Fibroblast of the conjunctiva (primary cell): Measurements from ENCODE around the gene LYL1.

ENCODE experiments used
- DNase-seq: peaks from one replicate; pipeline ENCODE4 v3.0.0-alpha.2; 2010; ENCODE audit warnings: low read depth

The LYL1 gene

DNA sequence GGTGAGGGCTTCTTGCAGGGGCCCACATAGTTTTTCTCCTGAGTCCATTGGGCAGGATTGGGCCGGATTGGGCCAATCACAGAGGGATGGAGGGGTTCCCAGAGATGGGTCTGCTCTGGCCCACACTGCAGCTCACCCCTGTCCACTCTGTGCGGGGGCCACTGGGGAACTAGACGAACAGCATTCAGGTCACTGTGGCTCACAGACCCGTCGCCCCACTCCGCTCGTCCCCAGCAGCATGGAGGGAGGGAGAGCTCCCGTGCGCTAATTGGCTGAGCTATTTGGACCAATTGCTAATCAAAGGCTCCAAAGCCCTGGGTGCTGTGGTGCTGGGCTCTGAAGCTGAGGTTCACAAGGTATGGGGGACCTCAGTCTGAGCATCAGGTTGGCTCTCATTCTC lies 26.7 kb upstream of the LYL1 start:
- no peak for DNase-seq

DNA sequence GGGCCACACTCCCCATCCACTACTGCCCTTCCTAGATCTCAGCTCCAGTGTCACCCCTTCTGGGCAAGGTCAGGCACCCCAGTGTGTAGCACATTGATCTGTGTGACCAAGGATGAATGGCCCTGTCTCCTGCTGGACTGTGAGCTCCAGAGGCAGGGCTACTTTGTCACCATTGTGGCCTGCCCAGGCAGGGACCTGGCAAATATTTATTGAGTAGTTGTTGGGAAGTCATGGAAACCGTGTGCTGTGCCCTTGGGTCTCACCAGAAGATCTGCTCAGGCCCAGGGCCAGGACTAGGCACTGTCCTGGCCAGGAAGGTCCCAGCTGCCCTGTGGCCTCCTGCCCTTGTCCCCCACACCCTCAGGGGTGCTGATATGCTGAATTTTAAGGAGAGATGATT lies 25.9 kb upstream of the LYL1 start:
- no peak for DNase-seq

DNA sequence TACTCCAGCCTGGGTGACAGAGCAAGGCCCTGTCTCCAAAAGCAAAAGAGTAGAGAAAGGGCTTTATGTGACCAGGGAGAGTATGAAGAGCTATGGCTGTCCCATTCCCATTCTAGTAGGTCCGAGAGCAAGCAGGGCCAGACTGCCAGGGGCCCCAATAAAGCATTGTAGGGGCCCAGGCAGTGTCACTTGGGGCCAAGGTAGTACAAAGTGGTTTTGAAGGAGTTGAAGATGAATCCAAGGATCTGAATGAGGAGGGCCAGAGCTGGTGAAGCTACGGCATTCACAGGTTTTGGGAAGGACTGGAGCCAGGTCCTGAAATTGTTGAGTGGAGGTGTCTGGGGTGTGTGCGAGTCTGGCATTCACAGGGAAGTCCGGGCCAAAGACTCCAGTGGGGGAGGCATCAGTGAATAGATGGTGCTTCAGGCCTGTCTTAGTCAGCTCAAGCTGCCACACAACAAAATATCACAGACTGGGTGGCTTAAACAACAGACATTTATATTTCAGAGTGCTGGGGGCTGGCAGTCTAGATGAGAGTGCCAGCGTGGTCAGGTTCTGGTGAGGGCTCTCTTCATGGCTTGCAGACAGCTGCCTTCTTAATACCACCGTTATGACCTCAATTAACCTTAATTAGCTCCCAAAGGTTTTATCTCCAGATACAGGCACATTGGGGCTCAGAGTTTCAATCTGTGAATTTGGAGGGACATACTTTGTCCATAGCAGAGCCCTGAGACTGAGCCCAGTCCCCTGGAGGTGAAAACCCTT lies 25.3 kb upstream of the LYL1 start:
- DNase-seq, result no peak

DNA sequence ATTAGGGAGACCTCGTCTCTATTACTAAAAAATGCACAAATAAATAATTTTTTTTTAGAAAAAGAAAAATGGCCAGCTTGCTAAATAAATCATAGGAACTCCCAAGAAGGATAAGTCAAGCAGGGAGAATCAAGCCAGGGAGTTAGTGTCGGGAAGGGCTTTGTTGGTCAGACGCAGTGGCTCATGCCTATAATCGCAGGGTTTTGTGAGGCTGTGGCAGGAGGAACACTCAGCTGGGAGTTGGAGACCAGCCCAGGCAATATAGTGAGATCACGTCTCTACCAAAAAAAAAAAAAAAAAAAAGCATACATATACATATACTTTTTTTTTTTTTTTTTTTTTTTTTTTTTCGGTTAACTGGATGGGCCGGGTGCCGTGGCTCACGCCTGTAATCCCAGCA lies 24.4 kb upstream of the LYL1 start:
- no peak for DNase-seq

DNA sequence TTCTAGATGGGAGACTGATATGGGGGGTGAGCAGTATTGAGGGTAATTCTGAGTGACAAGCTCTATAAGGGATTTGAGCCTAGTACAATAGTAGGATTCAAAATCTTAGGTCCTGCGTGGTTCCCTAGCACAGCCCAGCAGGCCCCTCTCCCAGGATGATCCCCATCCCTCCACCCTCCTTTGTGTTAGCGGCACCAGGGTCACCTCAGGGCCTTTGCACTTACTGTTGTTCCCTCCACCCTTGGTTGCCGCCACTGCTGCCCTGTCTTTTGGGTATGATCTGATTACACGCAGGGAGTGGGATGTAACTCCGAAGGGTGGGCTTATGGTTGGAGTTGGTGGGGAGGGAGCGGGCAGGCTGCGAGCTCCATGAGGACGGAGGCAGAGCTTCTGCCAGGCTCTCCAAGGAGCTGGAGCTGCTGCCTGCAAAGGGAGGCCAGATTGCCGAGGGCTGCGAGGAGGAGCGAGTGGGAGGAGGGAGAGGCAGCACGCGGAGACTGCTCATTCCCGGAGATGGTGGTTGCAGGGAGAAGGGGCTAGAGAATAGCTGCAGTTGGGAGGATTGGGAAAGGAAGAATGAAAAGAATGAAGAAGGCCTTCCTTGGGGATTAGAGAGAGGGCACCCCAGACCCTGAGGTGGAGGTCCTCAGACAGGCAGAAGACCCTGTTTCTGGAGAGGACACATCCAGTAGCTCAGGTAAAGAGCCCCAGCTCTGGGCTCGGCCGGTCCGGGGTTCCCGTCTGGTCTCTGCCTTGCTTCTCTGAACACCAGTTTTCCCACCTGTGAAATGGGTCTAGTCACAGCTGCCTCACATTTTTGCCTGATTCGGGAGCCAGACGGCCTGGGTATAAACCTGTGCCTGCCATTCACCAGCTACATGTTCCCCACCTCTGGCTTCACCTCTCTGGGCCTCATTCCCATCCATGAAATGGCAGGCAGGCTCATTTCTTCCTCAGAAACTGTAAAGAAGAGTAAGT lies 20.6 kb upstream of the LYL1 start:
- no peak for DNase-seq

DNA sequence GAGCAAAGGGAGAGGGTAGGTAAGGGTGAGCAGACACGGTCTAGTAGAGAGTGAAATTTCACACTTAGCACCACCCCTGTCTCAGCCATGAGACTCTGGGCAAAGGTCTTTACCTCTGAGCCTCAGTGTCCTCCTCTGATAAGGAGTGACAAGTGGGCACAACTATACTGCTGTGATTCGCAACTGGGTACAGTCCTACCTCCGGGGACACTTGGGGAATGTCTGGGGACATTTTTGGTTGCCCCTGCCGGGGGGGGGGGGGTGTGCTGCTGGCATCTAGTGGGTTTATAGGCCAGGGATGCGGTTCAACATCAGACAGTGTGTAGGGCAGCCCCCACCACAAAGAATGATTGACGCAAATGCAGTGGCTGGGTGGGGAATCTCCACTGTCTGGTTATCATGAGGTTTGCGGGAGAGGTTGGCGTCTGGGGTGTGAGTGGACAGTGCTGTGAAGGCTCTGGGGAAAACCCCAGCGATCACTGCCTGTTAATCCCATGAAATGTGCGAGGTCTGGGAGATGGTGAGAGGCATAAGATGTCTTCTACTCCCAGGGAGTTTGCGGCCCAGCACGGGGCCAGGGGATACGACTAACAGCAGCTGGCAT lies 19.7 kb upstream of the LYL1 start:
- DNase-seq, result no peak

DNA sequence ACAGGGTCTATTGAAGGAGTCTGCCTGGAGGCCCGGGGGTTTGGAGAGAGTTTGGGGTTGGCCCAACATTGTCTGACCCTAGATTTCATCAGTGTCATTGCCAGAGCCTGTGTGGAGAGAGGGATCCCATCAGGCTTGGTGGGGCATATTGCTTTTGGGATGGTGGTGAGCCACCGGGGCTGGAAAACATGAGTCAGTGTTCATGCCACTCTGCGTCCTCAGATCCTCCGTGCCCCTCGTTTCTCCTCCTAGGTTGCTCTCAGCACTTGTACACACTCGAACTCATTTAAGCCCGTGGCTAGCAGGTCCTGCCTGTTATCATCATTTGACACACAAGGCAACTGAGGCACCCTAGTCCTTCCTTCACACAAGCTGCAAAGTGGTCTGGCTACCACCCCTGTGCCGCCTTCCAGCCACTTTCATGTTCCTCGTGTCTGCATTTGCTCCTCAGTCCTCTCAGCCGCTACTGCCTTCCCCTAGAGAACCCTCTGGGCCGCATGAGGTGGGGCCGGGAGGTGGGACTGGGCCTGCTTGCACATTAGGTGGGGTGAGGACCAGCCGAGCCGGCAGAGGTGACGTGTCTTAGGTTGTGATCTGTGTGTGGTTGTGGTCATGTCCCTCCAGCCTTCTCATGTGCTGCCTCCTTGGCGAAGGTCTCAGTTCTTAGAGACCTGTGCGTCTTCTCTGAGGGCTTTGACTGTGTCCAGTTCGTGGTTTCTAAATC lies 19.1 kb upstream of the LYL1 start:
- no peak for DNase-seq

DNA sequence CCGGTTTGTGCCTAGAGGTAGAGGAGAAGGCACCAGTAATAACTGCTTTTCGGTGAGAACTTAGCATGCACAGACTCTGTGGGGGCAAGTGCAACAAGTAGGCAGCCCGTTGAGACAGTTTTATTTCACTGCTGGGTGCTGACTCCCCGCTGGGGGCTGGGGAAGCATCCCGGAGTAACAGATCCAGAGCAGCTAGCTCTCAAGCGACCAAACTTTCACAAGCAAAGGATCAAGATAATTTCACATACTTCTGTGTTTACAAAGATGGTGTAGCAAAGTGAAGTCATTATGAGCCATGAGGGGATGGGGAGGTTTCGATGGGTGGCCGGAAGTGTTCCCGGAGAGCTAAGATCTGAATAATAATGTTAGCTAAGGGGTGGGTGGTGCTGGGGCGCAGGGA lies 18.2 kb upstream of the LYL1 start:
- DNase-seq, result no peak

DNA sequence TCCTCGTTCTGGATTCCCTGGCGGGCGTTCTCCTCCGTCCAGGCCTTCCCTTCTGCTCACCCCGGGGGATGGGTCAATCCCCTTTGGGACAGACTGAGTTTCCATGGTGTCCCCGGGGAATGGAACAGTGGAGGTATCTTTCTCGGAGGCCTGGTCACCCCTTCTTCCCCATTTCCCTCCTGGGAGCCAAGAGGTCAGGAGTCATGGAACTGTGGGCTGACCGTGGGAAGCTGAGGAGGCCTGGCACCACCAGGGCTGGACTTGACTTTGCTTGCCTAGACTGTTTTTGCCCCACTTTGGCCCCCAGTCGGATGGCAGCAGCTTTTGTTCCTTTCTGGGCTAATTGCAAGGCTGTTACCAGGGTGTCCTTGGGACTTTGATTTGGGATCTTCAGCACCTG lies 17.4 kb upstream of the LYL1 start:
- no peak for DNase-seq

DNA sequence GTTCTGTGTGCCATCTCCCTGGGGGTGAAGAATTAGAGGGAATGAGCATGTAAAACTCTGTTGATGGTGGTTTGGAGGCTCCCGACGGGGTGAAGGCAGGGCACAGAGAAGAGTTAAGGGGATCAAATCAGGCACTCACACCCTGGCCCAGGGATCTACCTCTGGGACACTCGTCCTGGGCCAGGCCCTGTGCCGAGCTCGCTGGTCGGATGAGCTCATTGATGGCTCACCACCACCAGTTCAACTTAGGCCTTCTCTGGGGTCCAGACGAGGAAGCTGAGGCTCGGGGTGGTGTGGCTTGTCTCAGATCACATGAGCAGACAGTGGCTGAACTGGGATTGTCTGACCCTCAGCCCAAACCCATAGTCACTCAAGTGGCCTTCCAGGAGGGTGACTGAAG lies 17.0 kb upstream of the LYL1 start:
- no peak for DNase-seq

DNA sequence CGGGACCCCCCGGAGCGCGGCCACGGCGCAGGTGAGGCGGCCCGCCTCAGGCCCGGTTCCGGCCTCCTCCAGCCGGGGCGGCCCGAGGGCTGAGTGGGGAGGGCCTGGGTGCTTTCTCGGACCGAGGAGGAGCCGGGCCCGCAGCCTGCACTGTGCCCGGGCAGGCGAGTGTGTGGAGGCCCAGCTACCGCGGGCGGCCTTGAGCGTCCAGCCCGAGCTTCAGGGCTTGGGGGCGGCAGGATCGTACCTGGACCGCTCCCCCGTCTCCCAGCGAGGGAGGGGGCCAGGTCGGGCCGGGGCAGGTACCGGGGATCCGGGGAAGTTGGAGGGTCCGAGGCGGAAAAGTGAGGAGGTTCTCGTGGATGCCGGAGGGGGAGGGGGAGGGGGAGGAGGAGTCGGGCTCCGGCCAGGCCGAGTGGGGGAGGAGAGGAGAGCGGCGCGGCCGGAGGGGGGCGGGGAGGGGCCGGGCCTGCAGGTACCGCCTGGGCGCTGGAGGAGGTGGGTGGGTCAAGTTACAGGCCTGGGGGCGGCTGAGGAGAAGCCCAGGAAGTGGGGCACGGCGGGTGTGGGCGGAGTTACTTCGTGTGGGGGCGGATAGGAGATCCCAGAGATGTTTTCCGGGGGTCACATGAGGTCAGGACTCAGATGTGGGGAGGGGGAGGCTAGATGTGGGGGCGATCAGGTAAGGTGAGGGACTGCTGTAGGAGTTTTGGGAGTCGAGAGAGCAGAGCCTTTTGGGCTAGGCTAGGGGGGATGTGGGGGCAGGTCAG lies 16.0 kb upstream of the LYL1 start:
- DNase-seq, result no peak

DNA sequence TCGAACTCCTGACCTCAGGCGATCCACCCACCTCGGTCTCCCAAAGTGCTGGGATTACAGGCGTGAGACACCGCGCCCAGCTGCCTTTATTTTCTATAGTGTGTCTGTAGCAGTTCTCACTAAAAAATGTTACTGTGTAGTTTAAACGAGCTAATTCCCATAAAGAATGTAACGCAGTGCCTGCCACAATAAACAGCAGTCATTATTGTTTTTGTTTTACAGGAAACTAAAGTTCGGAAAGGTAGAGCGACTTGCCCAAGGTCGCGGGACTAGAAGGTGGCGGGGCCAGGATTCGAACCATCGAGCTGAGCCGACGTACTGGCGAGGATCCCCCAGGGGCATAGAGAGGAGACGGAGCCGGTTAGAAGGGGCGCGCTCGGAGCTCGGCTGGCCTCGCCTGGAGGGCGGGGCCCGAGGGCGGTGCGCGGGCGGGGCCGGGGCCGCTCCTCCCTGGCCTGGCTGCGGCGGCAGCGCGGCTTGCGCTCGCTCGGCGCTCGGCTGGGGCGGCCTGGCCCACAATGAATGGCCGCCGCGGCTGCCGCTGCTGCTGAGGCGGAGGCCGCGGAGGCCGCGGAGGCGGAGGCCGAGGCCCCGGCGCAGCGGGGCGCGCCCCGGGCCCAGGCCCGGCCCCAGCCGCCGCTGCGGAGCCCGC lies 15.2 kb upstream of the LYL1 start, which contains the start of gene NACC1:
NACC1 (plus strand) TSS at position 493 of the 652 bp plus-strand sequence. CDS start 16,944 bp downstream, outside the sequence.
- peak; percentile 77 for DNase-seq

DNA sequence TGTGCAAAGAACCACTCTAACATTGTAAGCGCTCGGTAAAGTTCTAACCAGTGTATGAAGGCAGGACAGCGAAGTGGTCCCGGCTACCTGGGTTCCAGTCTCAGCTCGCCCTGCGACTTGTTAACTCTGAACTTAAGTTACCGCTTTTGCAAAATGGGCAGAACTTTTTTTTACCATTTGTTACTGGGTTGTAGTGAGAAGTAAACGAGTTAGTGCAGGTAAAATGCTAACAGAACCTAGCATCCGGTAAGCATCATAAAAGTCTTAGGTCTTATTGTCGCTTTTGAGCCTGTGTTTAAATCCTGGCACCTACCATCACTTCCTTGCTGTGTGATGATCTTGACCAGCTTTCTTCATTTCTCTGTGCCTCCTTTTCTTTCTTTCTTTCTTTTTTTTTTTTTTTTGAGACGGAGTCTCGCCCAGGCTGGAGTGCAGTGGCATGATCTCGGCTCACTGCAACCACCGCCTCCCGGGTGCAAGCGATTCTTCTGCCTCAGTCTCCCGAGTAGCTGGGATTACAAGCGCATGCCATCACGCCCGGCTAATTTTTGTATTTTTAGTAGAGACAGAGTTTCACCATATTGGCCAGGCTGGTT lies 14.6 kb upstream of the LYL1 start:
- DNase-seq, result no peak

DNA sequence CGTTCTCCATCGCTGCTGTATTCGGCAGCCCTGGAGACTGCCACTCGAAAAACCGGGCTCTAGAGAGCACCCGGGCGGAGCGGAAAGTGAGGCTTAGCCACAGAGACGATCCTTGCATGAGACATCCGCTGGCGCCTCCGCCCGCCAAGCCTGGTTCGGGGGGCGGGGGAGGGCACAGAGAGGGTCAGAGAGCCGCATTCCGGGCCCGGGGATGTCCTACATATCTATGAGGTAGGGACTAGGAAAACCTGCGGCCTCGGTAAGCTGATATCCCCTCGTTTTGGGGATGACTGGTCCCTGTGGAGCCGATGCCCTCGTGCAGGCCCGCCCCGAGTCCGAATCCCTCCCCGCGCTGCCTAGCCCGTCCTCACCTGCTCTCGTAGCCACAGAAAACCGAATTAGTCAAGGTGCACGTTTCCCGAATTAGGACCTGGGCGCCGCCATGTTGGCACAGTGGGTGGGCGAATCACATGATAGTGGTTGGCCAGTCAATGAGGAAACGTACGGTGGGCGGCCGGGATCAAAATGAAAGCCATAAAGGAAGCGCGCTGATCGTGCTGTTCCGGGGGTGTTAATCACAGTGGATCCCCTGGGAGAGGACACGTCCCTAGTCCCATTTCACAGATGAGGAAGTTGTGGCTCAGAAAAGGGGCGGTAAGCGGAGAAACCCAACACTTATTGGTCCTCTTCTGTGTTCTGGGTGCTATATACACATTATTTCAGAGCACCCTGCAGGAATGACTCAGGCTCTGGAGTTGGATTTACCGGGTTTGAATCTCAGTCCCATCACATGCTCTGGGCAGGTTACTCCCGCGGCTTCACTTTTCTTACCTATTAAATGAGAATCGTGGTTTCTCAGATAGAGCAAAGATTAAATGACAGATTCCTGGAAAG lies 13.9 kb upstream of the LYL1 start, which contains the start of gene TRMT1:
TRMT1 (minus strand) TSS at position 459 of the 894 bp plus-strand sequence; CDS start at position 118, 341 bp downstream.
- peak; percentile 80 for DNase-seq

DNA sequence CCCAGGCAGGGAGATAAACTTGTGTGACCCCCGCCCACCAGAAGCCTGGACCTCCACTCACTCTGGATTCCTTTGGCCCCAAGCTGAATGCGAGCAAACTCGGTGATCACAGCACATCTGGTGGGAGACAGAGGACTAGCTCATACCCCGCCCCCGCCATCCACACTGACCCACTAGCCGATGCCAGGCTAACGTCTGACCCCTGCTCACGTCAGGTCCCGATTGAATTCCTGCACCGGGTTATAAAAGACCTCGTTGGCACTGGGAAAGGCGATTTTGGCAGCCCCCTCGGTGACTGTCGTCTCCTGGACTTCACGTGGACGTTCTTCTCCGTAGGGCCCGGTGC lies 13.3 kb upstream of the LYL1 start:
- DNase-seq, result no peak

DNA sequence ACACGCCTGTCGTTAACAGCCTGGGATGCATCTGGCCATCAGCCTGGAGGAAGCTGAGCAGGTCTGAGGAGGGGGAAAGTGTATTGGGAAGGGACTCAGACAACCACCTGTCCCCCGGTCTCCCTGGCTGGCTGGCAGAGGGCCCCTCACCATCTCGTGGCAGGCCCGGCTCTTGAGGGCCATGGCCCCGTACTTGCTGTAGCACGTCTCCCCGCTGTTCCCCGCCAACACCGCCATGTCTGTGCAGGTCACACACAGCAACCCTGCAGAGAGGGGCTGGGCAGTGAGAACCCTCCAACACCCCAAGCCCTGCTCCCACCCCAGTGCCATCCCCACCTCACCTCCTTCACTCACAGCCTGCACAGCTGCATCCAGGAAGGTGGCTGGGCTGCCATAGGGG lies 9.9 kb upstream of the LYL1 start:
- no peak for DNase-seq

DNA sequence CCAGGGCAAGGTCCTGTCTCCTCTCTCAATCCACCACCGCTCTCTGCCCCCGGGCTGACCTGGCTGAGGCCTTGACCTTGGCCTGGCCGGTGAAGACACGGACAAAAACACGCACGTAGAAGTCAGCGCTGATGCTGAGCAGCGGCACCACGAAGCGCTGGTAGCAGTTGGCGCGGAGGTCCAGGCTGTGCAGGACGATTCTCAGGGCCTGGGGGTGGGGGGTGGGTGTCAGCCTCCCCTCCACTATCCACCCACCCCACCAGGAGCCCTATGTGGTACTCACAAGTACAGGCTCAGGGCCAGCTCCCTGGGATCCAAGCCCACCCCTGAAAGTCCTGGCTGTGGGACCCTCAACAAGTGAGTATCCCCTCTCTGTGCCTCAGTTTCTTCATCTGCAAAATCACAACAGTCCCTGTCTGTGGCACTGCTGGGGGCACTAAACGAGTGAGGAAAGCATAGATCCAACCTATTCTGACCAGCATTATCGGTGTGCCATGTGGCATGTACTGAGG lies 7.5 kb upstream of the LYL1 start:
- DNase-seq, result no peak

DNA sequence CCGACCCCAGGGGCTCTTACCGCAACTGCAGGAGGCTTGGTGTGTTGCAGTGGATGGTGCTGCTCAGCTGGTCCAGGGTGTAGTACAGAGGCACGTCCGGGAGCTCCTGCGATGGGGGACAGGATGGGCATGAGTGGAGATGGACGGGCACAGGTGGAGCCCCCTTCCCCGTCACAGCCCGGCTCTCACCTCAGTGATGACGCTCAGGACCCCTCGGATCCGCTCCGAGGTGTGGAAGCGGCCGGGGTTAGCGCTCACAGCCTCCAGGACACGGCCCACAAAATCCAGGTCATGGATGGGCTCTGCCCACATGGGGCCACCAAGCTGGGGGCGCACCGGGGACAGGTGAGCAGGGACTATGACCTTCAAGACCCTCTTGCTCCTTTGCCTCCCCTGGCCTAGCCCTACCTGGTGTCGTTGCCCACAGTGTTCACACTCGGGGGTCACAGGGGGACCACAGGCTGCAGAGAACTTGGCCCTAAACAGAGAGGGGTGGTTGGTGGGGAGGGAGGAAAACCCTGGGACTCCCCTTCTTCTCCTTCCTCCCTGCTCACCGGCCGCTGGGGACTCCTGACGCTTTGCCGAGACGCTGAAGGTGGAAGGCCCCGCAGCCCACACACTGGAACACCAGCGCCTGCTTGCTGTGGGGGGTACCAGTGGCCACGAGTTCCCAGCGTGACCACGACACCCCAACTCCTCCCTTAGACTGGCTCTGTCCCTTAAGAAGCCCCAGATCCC lies 6.9 kb upstream of the LYL1 start:
- DNase-seq, result no peak
